Measurements from ENCODE around the gene CYP4F8.
A peak's percentile ranks its signal among the peaks of the same experiment; 100 is the strongest.

The CYP4F8 gene

DNA sequence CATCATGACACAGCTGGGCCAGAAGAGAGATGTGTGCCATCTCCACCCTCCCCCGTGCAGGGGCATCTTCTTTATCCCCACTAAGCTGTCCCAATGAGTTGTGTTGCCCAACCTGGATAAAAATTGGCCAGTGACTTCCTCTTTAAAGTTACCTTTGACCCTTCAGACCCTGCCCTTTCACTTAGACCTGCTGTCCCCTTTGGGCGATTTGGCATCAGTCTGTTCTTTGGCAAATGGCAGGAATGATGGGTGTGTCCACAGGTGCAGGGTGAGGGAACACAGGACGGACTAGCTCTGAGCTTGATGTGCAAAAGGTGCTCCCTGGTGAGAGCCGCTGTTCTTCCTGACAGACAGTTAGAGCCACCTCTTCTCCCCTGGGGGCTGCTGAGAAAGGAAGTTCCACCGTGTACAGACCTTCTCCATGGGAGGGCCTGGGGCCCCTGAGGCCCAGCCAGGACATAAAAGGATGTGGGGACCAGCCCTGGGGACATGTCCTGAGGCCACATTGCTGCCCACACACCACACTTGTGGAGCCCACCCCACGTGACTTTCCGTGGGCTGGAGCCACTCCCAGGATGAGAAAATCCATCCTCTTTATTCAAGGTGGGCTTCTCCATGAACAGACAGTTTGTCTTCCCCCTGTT is 1.7 kb downstream of the CYP4F8 start:
- no peak for DNase-seq

GRCh38 chr19:15618321-15618720 is 3.3 kb downstream of the CYP4F8 start:
- no peak for DNase-seq

DNA sequence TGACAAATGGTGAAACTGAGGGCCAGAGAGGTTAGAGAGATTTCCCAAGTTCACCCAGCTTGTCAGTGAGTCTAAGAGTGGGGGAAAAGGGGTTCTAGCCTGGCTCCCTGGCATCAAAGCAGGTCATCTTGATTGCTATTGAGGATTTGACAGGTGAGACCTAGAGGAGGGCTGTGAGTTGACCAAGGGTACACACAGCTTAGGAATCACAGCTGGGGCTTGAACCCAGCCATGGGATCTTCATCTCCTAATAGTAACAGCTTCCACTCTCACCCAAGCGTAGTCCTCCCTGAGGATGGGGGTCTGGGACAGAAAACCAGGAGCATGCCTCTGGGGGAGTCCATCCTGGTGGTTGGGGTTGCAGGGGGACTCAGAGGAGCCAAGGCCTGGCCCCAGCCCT is 6.8 kb downstream of the CYP4F8 start:
- no peak for DNase-seq

GRCh38 chr19:15622991-15623390 is 8.0 kb downstream of the CYP4F8 start:
- DNase-seq = no peak

- DNase-seq = no peak
These were observed 8.8 kb downstream of the CYP4F8 start for GRCh38 chr19:15623711-15624318.

DNA sequence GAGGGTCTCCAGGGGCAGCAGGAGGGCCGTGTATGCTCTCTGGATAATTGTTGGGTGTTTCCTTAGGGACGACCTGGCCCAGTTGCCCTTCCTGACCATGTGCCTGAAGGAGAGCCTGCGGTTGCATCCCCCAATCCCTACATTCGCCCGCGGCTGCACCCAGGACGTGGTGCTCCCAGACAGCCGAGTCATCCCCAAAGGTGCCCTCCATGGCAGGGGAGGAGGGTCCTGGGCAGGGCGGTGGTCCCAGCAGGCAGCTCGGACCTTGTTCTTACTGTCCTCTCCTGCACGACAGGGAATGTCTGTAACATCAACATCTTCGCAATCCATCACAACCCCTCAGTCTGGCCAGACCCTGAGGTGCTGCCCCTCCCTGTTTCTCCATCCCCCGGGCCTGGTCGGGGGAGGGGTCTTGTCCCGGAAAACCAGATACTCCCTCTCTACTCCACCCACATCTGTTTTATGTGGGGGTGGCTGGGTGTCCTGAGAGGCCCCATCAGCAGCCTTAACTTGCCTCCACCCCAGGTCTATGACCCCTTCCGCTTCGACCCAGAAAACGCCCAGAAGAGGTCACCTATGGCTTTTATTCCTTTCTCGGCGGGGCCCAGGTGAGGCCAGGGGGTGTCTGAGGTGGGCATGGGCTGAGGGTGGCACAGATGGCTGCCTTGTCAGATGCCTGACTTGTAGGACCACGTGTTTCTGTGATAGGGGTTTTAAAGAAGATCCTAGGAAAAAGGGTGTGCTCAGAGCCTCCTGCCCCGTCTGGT is 13.4 kb downstream of the CYP4F8 start:
- no peak for DNase-seq

- peak; percentile 87 for DNase-seq
These were observed 14.2 kb downstream of the CYP4F8 start for GRCh38 chr19:15629003-15629880.

DNA sequence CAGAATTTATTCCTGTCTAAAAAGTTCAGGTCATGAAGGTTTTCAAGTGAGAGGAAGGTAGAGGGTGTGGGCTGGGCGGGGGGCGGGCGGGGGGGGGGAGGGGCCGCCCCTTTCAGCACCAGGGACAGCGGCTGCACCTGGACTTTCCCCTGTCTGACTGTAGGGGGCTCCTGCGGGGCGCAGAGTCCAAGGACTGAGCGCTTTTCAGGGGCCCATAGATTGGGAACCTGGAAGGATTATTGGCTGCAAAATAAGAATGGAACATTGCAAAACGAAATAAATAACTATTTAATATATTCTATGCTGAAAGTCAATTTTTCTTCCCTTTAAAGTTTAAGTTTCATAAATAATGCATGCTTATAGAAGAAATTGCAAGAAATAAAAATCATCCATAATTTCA is 16.8 kb downstream of the CYP4F8 start:
- no peak for DNase-seq

DNA sequence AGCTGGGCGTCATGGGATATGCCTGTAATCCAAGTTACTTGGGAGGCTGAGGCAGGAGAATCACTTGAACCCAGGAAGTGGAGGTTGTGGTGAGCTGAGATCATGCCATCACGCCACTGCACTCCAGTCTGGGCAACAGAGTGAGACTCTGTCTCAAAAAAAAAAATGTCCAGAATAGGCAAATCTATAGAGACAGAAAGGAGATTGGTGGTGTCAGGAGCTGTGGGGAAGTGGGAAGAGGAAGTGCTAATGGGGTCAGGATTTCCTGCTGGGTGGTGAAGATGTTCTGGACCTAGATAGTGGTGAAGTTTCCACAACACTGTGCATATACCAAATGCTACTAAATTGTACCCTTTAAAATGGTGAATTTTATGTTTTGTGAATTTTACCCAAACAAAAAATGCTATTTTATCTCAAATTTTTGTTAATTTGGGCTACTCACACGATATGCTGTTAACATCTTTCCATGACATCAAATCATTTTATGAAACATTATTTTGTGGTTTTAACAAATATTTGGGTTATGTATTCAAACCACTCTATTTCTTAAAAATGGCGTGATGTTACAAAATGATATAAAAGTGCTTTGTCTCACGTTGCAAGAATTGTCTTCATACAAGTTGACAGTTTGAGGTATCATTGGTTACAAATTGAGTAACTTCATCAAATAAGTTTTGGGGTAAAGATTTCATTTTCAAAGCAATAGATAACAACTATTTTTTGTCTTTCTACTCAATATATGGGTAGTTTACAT is 18.2 kb downstream of the CYP4F8 start:
- no peak for DNase-seq

- DNase-seq = no peak
These were observed 19.1 kb downstream of the CYP4F8 start for GRCh38 chr19:15634105-15634504.

DNA sequence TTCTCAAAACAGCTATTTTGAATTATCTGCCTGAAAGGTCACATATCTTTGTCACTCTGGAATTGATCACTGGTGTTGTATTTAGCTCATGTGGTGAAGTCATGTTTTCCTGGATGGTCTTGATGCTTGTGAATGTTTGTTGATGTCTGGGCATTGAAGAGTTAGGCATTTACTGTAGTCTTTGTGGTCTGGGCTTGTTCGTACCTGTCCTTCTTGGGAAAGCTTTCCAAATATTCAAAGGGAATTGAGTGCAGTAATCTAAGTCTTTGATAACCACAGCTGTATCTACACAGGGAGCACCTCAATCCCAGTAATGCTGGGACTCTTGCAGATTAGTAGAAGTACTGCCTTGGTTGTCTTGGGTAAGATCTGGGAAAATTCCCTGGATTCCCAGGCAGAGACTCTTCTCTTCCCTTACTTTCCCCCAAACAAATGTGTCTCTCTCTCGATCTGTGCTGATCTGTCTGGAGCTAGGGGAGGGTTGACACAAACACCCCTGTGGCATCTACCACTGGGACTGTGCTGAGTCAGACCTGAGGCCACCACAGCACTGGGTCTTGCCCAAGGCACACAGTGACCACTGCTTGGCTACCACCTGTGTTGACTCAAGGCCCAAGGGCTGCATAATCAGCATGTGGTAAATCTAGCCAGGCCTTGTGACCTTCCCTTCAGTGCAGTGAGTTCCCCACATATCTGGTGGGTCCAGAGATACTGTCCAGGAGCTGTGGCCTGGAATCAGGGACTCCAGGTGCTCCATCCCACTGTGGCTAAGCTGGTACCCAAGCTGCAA is 20.2 kb downstream of the CYP4F8 start:
- no peak for DNase-seq

DNA sequence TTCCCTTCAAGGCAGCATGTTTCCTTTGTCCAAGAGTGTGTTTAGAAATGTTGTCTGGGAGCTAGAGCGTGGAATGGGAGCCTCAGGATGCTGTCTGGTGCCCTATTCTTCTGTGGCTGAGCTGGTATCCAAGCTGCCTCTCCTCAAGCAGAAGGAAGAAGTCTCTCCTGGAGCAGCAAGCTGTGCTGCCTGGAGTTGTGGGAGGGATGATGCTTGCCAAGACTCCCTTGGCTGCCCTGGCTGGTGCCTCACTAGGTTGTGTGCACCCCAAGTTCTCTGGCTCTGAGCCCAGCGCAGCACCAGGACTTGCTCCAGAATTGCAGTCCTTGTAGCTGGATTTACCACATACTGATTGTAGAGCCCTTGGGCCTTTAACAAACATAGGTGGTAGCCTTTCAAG is 21.0 kb downstream of the CYP4F8 start:
- DNase-seq = no peak

DNA sequence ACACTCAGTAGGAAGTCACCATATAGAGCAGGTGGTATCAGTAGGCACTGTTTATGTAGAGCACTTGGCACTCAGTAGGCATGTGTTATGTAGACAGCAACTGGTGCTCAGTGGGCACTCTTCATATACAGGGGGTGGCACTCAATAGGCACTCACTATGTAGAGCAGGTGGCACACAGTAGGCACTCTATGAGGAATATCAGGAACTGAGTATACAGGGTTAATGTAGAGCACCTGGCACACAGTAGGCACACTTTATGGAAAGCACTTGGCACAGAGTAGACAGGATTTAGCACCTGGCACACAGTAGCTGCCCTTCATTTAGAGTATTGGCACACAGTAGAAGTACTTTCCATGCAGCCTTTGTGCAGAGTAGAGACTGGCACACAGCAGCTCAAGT is 24.6 kb downstream of the CYP4F8 start:
- no peak for DNase-seq

DNA sequence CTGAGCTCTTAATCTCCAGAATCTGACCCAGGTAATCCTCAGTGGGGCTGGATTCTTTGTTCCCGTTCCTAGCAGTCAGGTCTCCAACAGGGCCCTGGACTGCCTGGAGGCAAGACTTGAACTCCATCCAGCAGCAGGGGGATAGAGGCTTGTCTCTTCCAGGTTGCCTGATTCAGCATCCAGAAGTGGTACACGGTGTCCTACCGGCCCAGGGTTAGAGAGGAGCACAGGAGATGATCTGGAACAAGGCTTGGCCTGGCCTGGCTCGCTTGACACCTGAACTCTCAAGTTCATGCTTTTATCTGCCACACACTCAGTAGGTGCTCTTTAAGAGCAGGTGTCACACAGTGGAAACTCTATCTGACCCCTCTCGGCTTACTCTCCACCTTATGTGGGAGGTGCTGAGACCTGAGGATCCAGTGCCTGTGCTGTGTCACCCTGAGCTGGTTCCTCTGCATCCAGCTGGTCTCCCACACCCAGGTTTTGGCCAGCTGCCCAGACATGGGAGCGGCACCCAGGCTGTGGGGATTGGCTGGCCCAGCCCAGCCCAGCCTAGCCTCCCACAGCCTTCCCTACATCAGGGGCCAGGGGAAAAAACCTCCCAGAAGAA is 25.4 kb downstream of the CYP4F8 start, which contains the start of gene CYP4F3:
Gene CYP4F3 (plus strand): TSS at position 604 of the 610 bp plus-strand sequence. CDS start 519 bp downstream, outside the sequence.
- no peak for DNase-seq

DNA sequence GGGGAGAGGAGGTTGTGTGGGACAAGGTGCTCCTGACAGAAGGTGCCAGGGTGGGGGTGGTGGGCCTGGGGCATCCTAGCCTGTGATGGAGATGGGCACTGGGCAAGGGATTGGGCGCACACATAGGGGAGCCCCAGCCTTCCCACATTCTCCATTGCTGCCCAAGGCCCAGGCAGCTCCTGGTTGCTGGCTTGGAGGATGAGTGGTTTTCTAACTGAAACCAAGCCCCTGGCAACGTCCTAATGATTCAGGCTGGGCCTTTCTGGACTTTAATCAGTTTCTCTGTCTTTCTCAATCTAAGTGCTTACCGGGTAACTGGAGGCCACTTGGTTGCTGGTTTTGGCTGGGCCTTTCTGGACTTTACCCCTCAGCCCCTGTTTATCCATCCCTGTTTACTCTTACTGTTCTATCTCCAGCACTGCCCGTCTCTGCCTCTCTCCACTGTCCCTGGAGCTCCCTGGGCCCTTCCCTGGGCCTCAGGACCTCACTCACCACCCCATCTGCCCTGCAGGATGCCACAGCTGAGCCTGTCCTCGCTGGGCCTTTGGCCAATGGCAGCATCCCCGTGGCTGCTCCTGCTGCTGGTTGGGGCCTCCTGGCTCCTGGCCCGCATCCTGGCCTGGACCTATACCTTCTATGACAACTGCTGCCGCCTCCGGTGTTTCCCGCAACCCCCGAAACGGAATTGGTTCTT is 26.0 kb downstream of the CYP4F8 start:
- no peak for DNase-seq

DNA sequence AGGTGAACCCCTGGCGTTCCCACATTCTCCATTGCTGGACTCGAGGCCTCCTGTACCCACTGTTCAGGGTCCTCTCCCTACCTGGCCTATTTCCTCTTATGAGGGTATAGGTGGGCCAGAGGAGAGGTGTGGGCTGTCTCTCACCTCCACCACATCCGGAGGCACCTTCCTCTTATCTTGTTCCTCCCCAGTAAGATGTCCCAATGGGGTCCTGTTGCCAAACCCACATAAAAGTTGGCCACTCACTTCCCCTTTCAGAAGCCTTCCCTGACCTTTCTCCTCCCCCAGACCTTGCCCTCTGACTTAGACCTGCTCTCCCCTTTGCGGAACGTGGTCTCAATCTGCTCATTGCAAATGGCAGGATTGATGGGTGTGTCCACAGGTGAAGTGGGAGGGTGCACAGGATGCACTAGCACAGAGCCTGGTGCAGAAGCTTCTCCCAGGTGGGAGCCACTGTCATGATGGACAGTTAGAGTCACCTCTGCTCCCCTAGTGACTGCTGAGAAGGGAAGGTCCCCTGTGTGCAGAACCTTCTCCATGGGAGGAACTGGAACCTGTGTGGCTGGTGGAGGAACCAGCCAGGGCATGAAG is 27.0 kb downstream of the CYP4F8 start:
- DNase-seq = no peak

- no peak for DNase-seq
These were observed 27.8 kb downstream of the CYP4F8 start for GRCh38 chr19:15642807-15643206.

DNA sequence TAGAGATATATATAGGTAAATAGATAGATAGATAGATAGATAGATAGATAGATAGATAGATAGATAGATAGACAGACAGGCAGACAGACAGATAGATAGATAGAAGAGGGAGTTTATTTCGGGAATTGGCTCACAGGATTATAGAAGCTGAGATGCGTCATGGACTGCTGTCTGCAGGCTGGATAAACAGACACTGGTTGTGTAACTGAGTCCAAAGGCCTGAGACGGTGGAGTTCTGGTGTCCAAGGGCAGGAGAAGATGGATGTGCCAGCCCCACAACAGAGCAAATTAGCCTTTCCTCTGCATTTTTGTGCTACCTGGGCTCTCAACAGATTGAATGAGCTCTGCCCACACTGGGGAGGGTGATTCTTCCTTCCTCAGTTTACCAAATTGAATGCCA is 28.4 kb downstream of the CYP4F8 start:
- DNase-seq = no peak

GRCh38 chr19:15644066-15644741 is 29.2 kb downstream of the CYP4F8 start:
- no peak for DNase-seq

Data from activated naive CD4-positive, alpha-beta T cell treated with Interleukin-2 at 50 U/mL for 16 hours (primary cell).